GM11168 (cell line): ENCODE measurements around the gene MIEF2.
"Not testable (repeated sequence)": the region's sequence is repeated elsewhere in the genome, so short reads cannot be mapped to it uniquely, and the experiment has no call there.

Experiments used
- in situ Hi-C: fragments of 300-500 bp; cut with MboI; formaldehyde crosslinking; loops from one replicate; pipeline ENCODE4 v1.12.0; 2022; ENCODE audit warnings: low sequenced_read_pairs; ENCODE audit not compliant: unreplicated experiment

Gene MIEF2

GRCh38 chr17:18278867-18279266 lies 18.4 kb downstream of the MIEF2 start:
- in situ Hi-C loops = no loop called here

GRCh38 chr17:18280249-18280648 lies 19.8 kb downstream of the MIEF2 start:
- in situ Hi-C loops = no loop called here

DNA sequence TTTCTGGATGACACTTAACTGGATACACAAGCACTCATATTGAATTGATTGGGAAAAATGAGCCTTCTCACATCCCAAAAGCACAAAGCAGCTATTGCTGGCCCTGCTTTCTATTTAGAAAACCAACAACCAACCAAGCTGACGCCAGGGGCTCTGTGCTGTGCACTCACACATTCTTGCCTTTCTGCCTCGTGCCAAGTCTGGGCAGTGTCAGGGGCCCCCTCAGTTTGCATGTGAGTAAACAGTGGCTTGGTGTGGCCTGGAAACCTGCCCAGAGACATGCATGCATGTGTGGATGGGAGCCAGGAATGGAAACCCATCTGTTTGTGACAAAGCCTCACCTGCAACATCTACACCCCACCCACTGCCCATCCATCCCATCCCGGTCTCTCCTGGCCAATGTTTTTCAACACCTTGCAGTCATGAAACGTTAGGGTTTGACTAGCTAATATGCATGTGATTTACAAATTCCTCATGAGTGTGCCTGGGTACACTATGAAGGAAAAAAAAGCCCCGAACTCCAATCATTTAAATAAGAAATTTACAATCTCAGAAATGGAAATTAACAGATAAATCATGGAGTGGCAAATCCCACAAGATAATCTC lies 20.4 kb downstream of the MIEF2 start:
- in situ Hi-C loops = no loop called here

DNA sequence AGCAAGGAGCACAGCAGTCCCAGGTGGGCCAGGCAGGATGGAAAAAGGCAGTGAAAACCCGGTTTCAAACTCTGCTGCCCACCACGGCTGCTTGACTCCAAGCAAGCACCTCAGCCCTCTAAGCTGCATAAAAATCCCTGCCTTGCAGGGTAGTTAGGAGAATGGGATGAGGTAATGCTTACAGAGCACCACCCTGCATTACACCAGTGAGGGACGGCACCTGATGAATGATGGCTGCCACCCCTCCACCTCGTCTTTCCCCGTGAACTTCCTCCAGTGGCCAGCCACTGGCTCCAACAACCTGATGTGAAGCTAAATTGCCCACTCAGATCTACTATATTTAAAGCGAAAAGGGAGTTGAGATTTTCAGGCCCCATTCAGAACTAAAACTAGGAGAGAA lies 21.3 kb downstream of the MIEF2 start:
- in situ Hi-C loops = no loop called here

DNA sequence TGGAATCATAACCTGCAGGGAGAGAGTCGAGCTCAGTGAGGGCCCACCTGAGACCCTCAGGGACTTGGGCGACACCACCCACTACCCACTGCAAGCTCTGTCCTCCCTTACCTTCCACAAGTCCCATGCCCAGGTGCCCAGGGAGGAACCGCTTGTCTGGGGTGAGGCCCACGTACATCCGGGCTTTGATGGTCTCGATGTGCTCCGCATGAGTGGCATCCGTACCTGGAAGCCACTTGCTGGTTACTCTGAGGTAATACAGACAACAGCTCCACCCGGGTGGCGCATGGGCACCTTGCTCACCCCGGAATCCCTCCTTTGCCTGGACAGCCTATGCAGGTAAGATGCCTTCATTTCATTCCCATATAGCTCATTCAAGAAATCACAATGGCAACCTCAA lies 24.8 kb downstream of the MIEF2 start:
- in situ Hi-C loops = no loop called here

DNA sequence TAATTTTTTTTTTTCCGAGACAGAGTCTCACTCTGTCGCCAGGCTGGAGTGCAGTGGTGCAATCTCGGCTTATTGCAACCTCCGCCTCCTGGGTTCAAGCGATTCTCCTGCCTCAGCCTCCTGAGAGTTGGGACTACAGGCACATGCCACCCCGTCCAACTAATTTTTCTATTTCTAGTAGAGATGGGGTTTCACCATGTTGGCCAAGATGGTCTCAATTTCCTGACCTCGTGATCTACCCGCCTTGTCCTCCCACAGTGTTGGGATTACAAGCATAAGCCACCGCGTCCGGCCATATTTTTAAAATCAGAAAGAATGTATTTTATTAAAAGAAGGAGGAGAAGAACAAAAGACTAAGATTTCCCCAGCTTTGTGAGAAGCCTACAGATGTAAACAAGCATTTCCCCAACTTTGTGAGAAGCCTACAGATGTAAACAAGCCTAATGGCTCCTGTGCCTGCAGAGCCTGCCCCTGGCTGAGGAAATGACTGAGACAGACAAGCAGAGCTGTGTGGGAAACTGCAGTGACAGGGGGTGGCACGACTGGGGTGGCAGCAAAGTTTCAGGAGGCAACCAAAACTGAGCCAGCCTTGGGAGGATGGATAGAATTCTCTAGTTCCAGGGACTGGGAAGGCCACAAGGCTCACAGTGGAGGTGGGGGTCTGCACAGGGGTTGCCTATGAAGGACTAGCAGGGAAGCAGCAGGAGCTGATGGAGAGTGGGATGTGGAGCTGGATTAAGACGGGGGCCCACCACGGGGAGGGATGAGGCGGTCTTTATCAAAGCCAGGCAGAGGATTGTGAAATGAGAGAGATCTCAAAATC lies 31.5 kb downstream of the MIEF2 start:
- in situ Hi-C loops = no loop called here

GRCh38 chr17:18298061-18298460 lies 37.6 kb downstream of the MIEF2 start:
- in situ Hi-C loops = not testable (repeated sequence)

GRCh38 chr17:18300725-18301480 lies 40.4 kb downstream of the MIEF2 start:
- in situ Hi-C loops = no loop called here

GRCh38 chr17:18303206-18303605 lies 42.7 kb downstream of the MIEF2 start:
- in situ Hi-C loops = not testable (repeated sequence)

DNA sequence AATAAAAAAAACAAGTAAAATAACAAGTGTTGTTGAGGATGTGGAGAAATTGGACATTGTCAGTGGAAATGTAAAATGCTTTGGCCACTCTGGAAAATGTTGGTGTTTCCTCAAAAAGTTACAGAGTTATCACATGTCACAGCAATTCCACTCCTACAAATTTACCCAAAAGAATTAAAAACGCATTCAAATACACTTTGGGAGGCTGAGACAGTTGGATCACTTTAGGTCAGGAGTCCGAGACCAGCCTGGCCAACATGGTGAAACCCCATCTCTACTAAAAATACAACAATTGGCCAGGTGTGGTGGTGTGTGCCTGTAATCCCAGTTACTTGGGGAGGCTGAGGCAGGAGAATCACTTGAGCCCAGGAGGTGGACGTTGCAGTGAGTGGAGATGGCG lies 48.7 kb downstream of the MIEF2 start:
- in situ Hi-C loops = no loop called here

DNA sequence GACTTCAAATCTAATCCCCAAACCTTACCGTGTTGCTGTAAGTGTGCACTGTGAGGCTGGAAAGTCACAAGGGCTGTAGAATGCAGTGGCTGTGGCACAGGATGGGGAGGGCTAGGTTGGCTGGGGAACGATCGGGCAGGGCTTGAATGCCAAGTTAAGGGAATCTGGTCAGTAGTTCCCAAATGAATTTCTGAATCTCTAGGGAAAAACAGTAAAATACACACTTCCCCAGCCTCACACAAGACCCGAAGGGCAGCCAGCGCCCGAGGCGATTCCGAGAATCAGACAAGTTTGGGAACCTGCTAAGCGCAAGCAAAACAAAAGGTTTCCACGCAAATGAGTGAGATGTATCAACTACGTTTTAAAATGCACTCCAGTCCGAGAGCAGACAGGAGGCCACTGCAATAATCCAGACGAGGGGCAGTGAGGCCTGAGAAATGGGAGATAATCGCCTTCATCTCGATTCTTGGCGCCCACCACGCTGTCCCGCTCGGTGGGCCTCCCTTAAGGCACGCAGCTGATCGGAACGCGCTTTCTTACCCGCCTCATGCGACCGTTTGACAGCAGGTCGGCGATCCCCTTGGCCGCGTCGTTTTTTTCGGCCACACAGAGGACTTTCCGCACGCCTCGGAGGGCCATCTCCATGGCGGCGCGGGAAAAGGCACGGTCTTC lies 53.7 kb downstream of the MIEF2 start:
- in situ Hi-C loops = no loop called here

- in situ Hi-C loops = no loop called here
These were observed 54.5 kb downstream of the MIEF2 start, which contains the start of the genes SMCR8 and TOP3A for GRCh38 chr17:18314731-18315561. Gene SMCR8 (plus strand): TSS chr17:18315293. CDS start chr17:18315790, 497 bp downstream. Gene TOP3A (minus strand): TSS chr17:18314994. CDS start chr17:18314778, 216 bp downstream.

GRCh38 chr17:18315562-18315922 lies 55.1 kb downstream of the MIEF2 start:
- in situ Hi-C loops = no loop called here

GRCh38 chr17:18315961-18316360 lies 55.5 kb downstream of the MIEF2 start:
- in situ Hi-C loops = no loop called here
